Measurements from ENCODE around the gene FGG.
"Not testable (repeated sequence)": the region's sequence is repeated elsewhere in the genome, so short reads cannot be mapped to it uniquely, and the experiment has no call there.

Gene FGG

DNA sequence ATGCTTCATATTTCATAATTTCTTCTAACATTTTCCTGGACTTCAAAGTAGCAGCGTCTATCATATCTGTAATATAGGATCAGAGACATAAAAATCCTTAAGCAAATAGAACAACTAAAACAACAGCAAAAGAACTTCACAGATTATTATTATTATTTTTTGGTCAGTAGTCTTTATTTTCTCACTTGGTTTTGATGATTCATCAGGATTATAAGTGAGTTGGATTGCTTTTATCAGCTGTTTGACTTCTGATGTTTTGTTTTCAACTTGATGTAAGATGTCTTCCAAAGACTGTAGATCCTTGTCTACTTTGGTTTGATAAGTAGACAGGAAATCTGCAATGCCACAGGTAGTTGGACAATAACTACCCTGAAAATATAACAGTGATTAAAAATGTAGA is 623 bp downstream of the FGG start:
- DNase-seq (ENCODE audit: low spot score) = no peak

- no peak for DNase-seq (ENCODE audit: low spot score)
These were observed 1.9 kb downstream of the FGG start for GRCh38 chr4:154610582-154610981.

DNA sequence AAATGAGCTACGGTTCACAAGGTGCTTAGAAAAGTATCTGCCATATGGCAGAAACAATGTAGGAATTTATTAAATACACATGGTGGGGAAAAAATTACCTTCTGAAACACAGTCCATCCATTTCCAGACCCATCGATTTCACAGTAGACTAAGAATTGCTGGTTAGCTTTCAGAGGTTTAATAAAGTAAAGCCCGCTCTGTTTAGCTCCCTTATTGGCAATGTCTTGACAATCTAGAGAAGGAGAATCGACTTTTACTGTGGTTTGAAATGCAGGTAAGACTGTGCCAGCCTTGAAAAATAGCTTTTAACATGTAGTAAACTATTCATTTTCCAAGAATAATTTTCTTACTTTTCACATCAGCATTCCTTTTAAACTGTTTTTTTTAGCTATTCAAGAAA is 2.9 kb downstream of the FGG start:
- DNase-seq (ENCODE audit: low spot score) = no peak

- no peak for DNase-seq (ENCODE audit: low spot score)
These were observed 3.8 kb downstream of the FGG start for GRCh38 chr4:154608361-154609252.

DNA sequence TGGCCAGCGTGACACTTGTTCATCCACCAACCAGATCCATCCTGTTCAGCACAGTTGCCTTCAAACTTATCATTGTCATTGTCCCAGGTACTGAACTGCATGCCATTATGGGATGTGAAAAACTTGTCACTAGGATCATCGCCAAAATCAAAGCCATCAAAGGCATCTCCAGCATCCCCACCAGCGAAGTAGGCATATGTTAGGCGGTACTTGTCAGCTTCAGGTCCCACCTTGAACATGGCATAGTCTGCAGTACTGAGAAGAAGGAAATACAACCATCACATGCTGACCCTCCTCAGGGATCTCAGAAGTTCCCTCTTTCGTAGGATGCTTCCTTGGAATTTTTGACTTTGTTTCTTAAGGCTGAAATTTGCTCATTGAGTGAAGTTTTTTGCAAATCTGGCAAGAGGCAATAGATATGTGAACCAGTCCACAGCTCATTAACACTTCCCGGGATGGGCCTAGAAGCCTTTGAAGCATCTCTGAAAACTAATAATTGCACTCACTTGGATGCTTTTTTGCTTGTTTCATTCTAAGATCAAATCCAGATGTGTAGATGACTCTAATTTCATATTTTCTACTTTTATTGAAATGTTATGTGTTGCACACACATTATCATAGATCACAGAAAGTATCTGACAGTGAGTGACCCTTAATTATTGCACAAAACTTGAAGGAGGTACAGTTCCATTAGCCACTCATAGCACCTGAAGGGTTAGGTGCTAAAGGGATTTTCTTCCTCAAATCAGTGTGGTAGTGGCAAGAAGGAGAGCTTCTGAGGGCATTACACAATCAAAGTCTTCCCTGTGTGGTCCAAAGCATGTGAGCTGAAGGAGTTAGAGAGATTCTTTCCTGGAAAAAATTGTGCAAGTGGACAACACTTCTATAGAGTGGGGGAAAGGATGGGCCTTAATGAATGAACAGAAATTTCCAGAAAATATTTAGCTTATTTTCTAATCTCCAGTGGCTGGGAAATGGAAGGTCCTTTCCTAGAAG is 5.4 kb downstream of the FGG start:
- no peak for DNase-seq (ENCODE audit: low spot score)

DNA sequence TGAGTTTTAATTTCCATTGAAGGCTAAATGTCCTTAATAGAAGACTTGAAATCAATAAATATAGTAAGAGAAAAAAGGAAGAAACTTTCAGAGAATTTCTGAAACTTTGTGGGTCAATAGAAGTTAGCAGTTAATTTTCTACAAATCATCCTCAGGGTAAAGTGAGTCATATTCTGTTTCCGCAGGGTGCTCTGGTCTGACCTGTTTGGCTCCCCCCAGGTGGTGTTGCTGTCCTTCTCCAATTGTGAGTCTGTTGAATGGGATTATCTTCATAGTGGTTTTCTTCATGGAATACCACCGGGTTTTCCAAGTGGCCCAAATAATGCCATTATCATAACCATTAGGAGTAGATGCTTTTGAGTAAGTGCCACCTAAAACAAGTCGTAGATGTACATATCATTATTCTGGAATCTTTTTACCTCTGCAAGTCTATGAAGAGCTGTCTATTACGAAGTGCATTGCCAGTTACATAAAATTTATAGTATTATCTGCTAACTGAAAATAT is 7.7 kb downstream of the FGG start:
- DNase-seq (ENCODE audit: low spot score) = no peak

DNA sequence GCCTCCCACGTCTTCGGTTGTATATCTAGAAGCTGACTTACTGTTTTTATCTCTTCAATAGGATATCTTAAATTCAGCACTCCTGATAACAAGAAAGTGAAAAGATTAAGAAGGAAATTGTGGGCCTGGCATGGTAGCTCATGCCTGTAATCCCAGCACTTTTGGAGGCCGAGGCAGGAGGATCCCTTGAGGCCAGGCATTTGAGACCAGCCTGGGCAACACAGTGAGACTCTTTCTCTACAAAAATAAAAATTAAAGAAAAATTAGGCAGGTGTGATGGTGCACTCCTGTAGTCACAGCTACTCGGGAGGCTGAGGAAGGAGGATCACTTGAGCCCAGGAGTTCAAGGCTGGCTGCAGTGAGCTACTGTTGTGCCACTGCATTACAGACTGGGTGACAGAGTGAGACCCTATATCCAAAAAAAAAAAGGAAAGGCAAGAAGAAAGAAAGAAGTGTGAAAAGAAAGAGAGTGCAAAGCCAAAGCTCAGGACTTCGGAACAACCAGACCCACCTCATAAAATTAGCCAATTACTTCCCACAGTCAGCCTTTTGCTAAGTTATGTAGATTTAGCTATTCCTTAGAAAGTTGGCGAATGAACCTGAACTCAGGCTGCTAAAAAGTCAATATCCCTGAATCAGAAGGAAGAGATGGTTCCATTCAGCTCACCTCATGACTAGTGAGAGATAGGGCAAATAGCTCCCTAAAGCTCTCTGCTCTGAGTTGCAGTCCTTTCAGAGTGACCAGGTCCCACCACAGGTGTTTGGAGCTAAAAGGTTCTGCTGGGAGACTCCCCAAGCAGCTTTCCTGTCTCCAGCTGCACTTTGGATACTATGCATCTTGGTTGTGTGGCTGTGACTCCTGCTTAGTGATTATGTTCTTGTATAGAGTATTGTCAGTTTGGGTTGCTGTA is 9.2 kb downstream of the FGG start:
- DNase-seq (ENCODE audit: low spot score) = no peak

GRCh38 chr4:154602404-154603020 is 9.9 kb downstream of the FGG start:
- DNase-seq (ENCODE audit: low spot score) = no peak

GRCh38 chr4:154597798-154598774 is 14.4 kb downstream of the FGG start:
- no peak for DNase-seq (ENCODE audit: low spot score)

DNA sequence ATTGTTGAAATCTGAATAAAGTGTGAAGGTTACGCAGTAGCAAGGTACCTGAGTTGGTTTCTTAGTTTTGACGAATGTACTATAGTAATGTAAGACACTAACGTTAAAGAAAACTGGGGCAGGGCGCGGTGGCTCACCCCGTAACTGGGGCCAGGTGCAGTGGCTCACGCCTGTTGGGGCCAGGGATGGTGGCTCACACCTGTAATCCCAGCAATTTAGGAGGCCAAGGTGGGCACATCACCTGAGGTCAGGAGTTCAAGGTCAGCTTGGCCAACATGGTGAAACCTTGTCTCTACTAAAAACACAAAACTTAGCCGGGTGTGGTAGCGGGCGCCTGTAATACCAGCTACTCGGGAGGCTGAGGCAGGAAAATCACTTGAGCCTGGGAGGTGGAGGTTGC is 15.2 kb downstream of the FGG start:
- not testable (repeated sequence) for DNase-seq (ENCODE audit: low spot score)

GRCh38 chr4:154595807-154596206 is 16.6 kb downstream of the FGG start:
- no peak for DNase-seq (ENCODE audit: low spot score)

- not testable (repeated sequence) for DNase-seq (ENCODE audit: low spot score)
These were observed 18.1 kb downstream of the FGG start for GRCh38 chr4:154594343-154594742.

DNA sequence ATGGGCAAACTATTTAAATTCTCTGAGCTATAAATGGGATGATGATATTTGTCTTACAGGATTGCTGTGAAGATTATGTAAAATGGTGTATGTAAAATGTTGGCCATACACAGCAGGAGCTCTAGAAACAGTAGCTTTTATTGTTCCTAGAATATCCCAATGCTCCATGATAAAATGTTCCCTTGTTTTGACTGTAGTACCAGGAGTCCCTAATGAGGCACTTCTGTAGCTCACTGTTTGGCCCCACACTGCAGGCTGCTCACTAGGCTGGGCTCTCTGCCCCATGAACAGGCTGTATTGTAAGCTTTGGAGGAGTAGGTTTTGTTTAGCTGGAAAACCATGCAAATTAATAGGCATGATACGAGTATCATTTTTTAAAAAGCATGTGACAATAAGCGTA is 18.6 kb downstream of the FGG start:
- no peak for DNase-seq (ENCODE audit: low spot score)

DNA sequence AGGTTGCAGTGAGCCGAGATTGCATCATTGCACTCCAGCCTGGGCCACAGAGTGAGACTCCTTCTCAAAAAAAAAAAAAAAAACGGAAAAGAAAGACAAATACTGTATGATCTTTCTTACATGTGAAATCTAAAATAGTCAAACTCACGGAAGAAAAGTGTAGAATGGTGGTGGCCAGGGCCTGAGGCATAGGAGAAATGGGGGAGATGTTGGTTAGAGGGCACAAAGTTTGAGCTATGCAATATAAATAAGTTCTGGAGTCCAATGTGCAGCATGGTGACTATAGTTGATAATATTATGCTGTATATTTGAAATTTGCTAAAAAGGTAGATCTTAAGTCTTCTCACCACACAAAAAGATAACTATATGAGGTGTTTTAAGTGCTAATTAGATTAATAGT is 20.6 kb downstream of the FGG start:
- DNase-seq (ENCODE audit: low spot score) = no peak

DNA sequence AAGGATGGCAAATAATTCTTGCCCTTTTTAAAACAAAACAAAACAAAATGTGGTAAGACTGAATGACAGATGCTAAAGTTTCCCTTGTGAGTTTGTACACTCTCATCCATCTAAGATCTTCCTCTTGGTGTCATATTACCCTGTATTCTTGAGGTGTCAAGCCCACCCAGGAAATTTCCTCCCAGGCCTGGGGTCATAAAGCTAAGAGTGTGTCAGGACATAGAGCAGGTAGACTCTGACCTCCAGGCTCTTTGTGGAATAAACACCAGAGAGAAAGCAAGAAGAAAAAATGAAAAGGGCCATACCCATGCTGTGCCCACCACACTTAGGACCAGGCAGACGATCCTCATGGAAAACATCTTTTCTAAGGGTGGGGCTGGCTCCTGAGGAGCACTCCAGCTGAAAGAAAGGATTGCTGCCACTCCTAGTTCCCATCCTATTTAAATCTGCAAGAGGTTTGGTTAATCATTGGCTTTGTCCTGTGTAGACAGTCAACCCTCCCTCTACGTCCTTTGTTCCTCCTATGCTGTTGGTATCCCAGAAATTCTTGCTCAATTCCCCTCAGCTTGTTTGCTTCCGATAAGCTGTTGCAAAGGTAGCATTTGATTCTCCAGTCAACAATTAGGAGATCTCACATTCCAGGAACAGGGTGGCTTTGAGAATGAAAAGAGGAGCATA is 22.0 kb downstream of the FGG start, which contains the start of gene FGA:
Gene FGA, minus strand, starts transcription at position 414 of the 678 bp plus-strand sequence. Its CDS starts 55 bp downstream, at position 359.
- peak; percentile 46 for DNase-seq (ENCODE audit: low spot score)

GRCh38 chr4:154589296-154590197 is 22.9 kb downstream of the FGG start:
- no peak for DNase-seq (ENCODE audit: low spot score)

GRCh38 chr4:154588198-154588597 is 24.3 kb downstream of the FGG start:
- DNase-seq (ENCODE audit: low spot score) = no peak
